HCT116 (cell line): ENCODE measurements around the gene WNT3A. TPM values are rescaled to one million over a fixed set of nuclear protein-coding genes. Genes with fewer than 3 reads are reported as not detected.

Source experiments
- ATAC-seq: fragments of 200-7000 bp; cut with Tn5 transposase; 2 replicates; pipeline ENCODE4 v1.9.1; 2020; ENCODE audit warnings: mild to moderate bottlenecking, moderate library complexity
- BruUV-seq: library from RNA; stranded (reverse); fragments of 400-500 nt; replicated peaks from 2 replicates; lab custom pipeline; 2021; lab: Mats Ljungman, UMichigan
- CTCF ChIA-PET: fragments of 300-600 bp; sonication (Branson Sonifier 250); formaldehyde crosslinking; loops from one replicate; lab custom pipeline; 2021; ENCODE audit warnings: antibody characterized with exemption; lab: Charles Lee
- POLR2A ChIA-PET: fragments of 300-600, 350-600 bp; sonication (Branson Sonifier 250); formaldehyde crosslinking; loops from one replicate; lab custom pipeline; 2021; ENCODE audit warnings: antibody characterized with exemption; lab: Charles Lee
- RAD21 ChIA-PET, 2 experiments: fragments of 300-600 bp; sonication (Branson Sonifier 250); formaldehyde crosslinking; loops; one replicate each; lab custom pipeline; 2023; ENCODE audit warnings: low total read pairs in 2 of 2; ENCODE audit not compliant: uncharacterized antibody in 2 of 2, unreplicated experiment in 2 of 2, low non-redundant PET in 1 of 2; lab: Charles Lee
- DNase-seq: peaks from one replicate; pipeline ENCODE4 v3.0.0-alpha.2; 2010; ENCODE audit warnings: low read depth, low spot score
- H2AFZ ChIP-seq: fragments of 200-600 bp; shearing (Covaris generic), sonication (generic); 2 replicates; pipeline ENCODE4 v1.6.1; 2017; ENCODE audit warnings: low read depth, mixed run types, mixed read lengths, antibody characterized with exemption, low read length; ENCODE audit not compliant: poor library complexity, severe bottlenecking
- H3K27ac ChIP-seq: 2 replicates; pipeline ENCODE4 v1.5.1; 2012; ENCODE audit warnings: low read depth, low read length
- H3K27me3 ChIP-seq: fragments of 200-600 bp; sonication (generic); 2 replicates; pipeline ENCODE4 v1.6.1; 2016; ENCODE audit warnings: mixed run types, low read length, mixed read lengths; ENCODE audit not compliant: insufficient read depth
- H3K36me3 ChIP-seq, 2 experiments: fragments of 200-500 bp in 1 of 2; fragments of 200-600 bp in 1 of 2; sonication (Bioruptor generic) in 1 of 2; sonication (generic) in 1 of 2; 2 replicates each; pipeline versions ENCODE4 v1.5.1 to v1.6.1; 2014 to 2016; ENCODE audit warnings: low read length in 2 of 2, inconsistent platforms in 1 of 2, mixed read lengths in 1 of 2, mixed run types in 1 of 2; ENCODE audit not compliant: insufficient read depth in 2 of 2, control insufficient read depth in 1 of 2
- H3K4me1 ChIP-seq, 2 experiments: fragments of 200-600 bp in 1 of 2; sonication (generic) in 1 of 2; 2 replicates each; pipeline versions ENCODE4 v1.5.1 to v1.6.1; 2012 to 2017; ENCODE audit warnings: low read length in 2 of 2, inconsistent platforms in 1 of 2, mild to moderate bottlenecking in 1 of 2, mixed read lengths in 1 of 2, mixed run types in 1 of 2, moderate library complexity in 1 of 2; ENCODE audit not compliant: insufficient read depth in 2 of 2, control insufficient read depth in 1 of 2
- H3K4me2 ChIP-seq: fragments of 200-600 bp; sonication (generic); 2 replicates; pipeline ENCODE4 v1.6.1; 2017; ENCODE audit warnings: mixed run types, low read length, mixed read lengths
- H3K4me3 ChIP-seq, 2 experiments: fragments of 200-600 bp in 1 of 2; sonication (generic) in 1 of 2; replicated peaks in 1 of 2; 2 replicates each; pipeline ENCODE4 v1.5.1; 2011 to 2016; ENCODE audit warnings: low read length in 2 of 2, control low read depth in 1 of 2, low read depth in 1 of 2, mild to moderate bottlenecking in 1 of 2, mixed read lengths in 1 of 2, mixed run types in 1 of 2
- H3K79me2 ChIP-seq: fragments of 200-600 bp; sonication (generic); 2 replicates; pipeline ENCODE4 v1.6.1; 2017; ENCODE audit warnings: mild to moderate bottlenecking, mixed run types, low read length, moderate library complexity, mixed read lengths; ENCODE audit not compliant: insufficient read depth
- H3K9ac ChIP-seq: fragments of 200-600 bp; sonication (generic); 2 replicates; pipeline ENCODE4 v1.6.1; 2016; ENCODE audit warnings: low read length, mixed read lengths
- H3K9me2 ChIP-seq: fragments of 200-600 bp; sonication (generic), shearing (Covaris generic); 2 replicates; pipeline ENCODE4 v1.6.1; 2017; ENCODE audit warnings: mixed run types, mild to moderate bottlenecking, moderate library complexity; ENCODE audit not compliant: insufficient read depth
- H3K9me3 ChIP-seq, 2 experiments: fragments of 200-500 bp in 1 of 2; fragments of 200-600 bp in 1 of 2; sonication (Bioruptor generic) in 1 of 2; sonication (generic) in 1 of 2; 2 replicates each; pipeline ENCODE4 v1.6.1; 2014 to 2017; ENCODE audit warnings: low read length in 2 of 2, mixed read lengths in 2 of 2, inconsistent platforms in 1 of 2, low read depth in 1 of 2, mild to moderate bottlenecking in 1 of 2, mixed run types in 1 of 2, moderate library complexity in 1 of 2; ENCODE audit not compliant: control insufficient read depth in 1 of 2, insufficient read depth in 1 of 2
- H4K20me1 ChIP-seq: fragments of 200-600 bp; sonication (generic), shearing (Covaris generic); 2 replicates; pipeline ENCODE4 v1.6.1; 2017; ENCODE audit warnings: mixed run types, mild to moderate bottlenecking, moderate library complexity; ENCODE audit not compliant: insufficient read depth
- EZH2 ChIP-seq: fragments of 200-600 bp; sonication (generic); IDR thresholded peaks from 2 replicates; pipeline ENCODE4 v1.6.1; 2017; ENCODE audit warnings: antibody characterized with exemption, mixed run types
- JUND ChIP-seq: IDR thresholded peaks from 2 replicates; pipeline ENCODE4 v1.6.1; 2012
- MAX ChIP-seq: IDR thresholded peaks from 2 replicates; pipeline ENCODE4 v1.6.1; 2012
- POLR2AphosphoS5 ChIP-seq: IDR thresholded peaks from 2 replicates; pipeline ENCODE4 v1.6.1; 2011; ENCODE audit warnings: mild to moderate bottlenecking, low read depth, low read length, moderate library complexity
- RAD21 ChIP-seq: IDR thresholded peaks from 2 replicates; pipeline ENCODE4 v1.6.1; 2012; ENCODE audit warnings: low read depth, mild to moderate bottlenecking
- SIN3A ChIP-seq: IDR thresholded peaks from 2 replicates; pipeline ENCODE4 v1.6.1; 2012; ENCODE audit warnings: low read depth
- intact Hi-C: fragments of 100-400 bp; cut with micrococcal nuclease; formaldehyde crosslinking; loops from 2 replicates; pipeline ENCODE4 v1.10.0; 2022
- total RNA-seq: library from RNA; stranded (reverse); gene quantifications from one replicate; pipeline ENCODE4 v1.2.1, GENCODE V29; 2021; ENCODE audit not compliant: unreplicated experiment
- TF ChIP-seq, protein P1 (sequence below): IDR thresholded peaks from 2 replicates; pipeline ENCODE4 v1.6.1; 2011; ENCODE audit warnings: mild to moderate bottlenecking, low read length, moderate library complexity; ENCODE audit not compliant: insufficient replicate concordance; ENCODE audit errors: extremely low read depth

The WNT3A gene
- total RNA-seq, 1 experiment from 2014 or later: 3.7 TPM

- no TSS peak for BruUV-seq
- DNase-seq (no peak), ATAC-seq (no peak)
- no peak for TF ChIP-seq POLR2AphosphoS5
- no peak for TF ChIP-seq MAX
- no peak for TF ChIP-seq SIN3A
- no peak for TF ChIP-seq EZH2
- no peak for TF ChIP-seq RAD21
- TF ChIP-seq JUND: no peak
- TF ChIP-seq, protein P1, sequence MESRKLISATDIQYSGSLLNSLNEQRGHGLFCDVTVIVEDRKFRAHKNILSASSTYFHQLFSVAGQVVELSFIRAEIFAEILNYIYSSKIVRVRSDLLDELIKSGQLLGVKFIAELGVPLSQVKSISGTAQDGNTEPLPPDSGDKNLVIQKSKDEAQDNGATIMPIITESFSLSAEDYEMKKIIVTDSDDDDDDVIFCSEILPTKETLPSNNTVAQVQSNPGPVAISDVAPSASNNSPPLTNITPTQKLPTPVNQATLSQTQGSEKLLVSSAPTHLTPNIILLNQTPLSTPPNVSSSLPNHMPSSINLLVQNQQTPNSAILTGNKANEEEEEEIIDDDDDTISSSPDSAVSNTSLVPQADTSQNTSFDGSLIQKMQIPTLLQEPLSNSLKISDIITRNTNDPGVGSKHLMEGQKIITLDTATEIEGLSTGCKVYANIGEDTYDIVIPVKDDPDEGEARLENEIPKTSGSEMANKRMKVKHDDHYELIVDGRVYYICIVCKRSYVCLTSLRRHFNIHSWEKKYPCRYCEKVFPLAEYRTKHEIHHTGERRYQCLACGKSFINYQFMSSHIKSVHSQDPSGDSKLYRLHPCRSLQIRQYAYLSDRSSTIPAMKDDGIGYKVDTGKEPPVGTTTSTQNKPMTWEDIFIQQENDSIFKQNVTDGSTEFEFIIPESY: no peak
- no peak overlapping the region for H2AFZ ChIP-seq
- H3K9me2 ChIP-seq: no peaks in the 10 kb centered on the region
- H3K4me3 ChIP-seq: peak overlapping the region in 1 of 2 experiments; percentile 97; a peak in 2 of 4 replicates
- ChIA-PET POLR2A (no interaction called here), RAD21 (no interaction called here), CTCF (no interaction called here)
- no peak overlapping the region for H3K27ac ChIP-seq
- peak overlapping the region; percentile 99 for H3K4me2 ChIP-seq
- intact Hi-C loops: loop anchor here (2.0 kb wide), 1 partner anchor 33 kb away; the partner anchor contains the start of gene GUK1
- H3K79me2 ChIP-seq: peaks cover 26% of the 10 kb centered on the region
- peaks cover 4 to 25% of the 10 kb centered on the region in 2 experiments; a peak in 3 of 4 replicates for H3K4me1 ChIP-seq
- no peaks in the 10 kb centered on the region for H3K9me3 ChIP-seq
- no peaks in the 10 kb centered on the region for H3K27me3 ChIP-seq
- no peak overlapping the region; the same call in 1 of the 2 replicates for H3K9ac ChIP-seq
- H4K20me1 ChIP-seq: no peaks in the 10 kb centered on the region
- peaks cover 0 to 14% of the 10 kb centered on the region in 2 experiments; a peak in 1 of 4 replicates for H3K36me3 ChIP-seq
These were observed 100.8 kb downstream of the WNT3A start for GRCh38 chr1:228107636-228108035.
